DMS79 treated with DMSO at 0.1 percent for 48 hours (cell line): Measurements from ENCODE around the gene PPP1R3G.
A peak's percentile ranks its signal among the peaks of the same experiment; 100 is the strongest.

Experiments
- DNase-seq: peaks from one replicate; lab custom pipeline; 2025; lab: John Stamatoyannopoulos, UW

Gene PPP1R3G

GRCh38 chr6:5072440-5072839, 12.7 kb upstream of the PPP1R3G start:
- no peak for DNase-seq

GRCh38 chr6:5073992-5074391, 11.1 kb upstream of the PPP1R3G start:
- no peak for DNase-seq

GRCh38 chr6:5076931-5077330, 8.2 kb upstream of the PPP1R3G start:
- DNase-seq = no peak

GRCh38 chr6:5078121-5078669, 6.9 kb upstream of the PPP1R3G start:
- DNase-seq = no peak

- DNase-seq = no peak
Observed at GRCh38 chr6:5079692-5080091, 5.4 kb upstream of the PPP1R3G start.

- no peak for DNase-seq
Observed at GRCh38 chr6:5080574-5080973, 4.6 kb upstream of the PPP1R3G start.

- DNase-seq = no peak
Observed at GRCh38 chr6:5081182-5081581, 4.0 kb upstream of the PPP1R3G start.

GRCh38 chr6:5081955-5082354, 3.2 kb upstream of the PPP1R3G start:
- no peak for DNase-seq

GRCh38 chr6:5082487-5083306, 2.4 kb upstream of the PPP1R3G start:
- no peak for DNase-seq

- no peak for DNase-seq
Observed at GRCh38 chr6:5083307-5083583, 1.9 kb upstream of the PPP1R3G start.

- DNase-seq = no peak
Observed at GRCh38 chr6:5083813-5084359, 1.3 kb upstream of the PPP1R3G start.

- no peak for DNase-seq
Observed at GRCh38 chr6:5084360-5084780, 771 bp upstream of the PPP1R3G start.

GRCh38 chr6:5085648-5086293, 630 bp downstream of the PPP1R3G start:
- peak; percentile 7 for DNase-seq

GRCh38 chr6:5086294-5086890, 1.3 kb downstream of the PPP1R3G start:
- no peak for DNase-seq

GRCh38 chr6:5087389-5087788, 2.2 kb downstream of the PPP1R3G start:
- no peak for DNase-seq

GRCh38 chr6:5088780-5089179, 3.6 kb downstream of the PPP1R3G start:
- DNase-seq = no peak

- no peak for DNase-seq
Observed at GRCh38 chr6:5089481-5090438, 4.6 kb downstream of the PPP1R3G start.

GRCh38 chr6:5090603-5091002, 5.5 kb downstream of the PPP1R3G start:
- no peak for DNase-seq

GRCh38 chr6:5091210-5092069, 6.3 kb downstream of the PPP1R3G start:
- no peak for DNase-seq

GRCh38 chr6:5093231-5094015, 8.3 kb downstream of the PPP1R3G start:
- DNase-seq = no peak
